ENCODE data around the gene HDAC9. TPM values are rescaled to one million over a fixed set of nuclear protein-coding genes. Genes with fewer than 3 reads are reported as not detected.

The HDAC9 gene
- total RNA-seq, 1 experiment from 2014 or later, result 7.7 TPM

DNA sequence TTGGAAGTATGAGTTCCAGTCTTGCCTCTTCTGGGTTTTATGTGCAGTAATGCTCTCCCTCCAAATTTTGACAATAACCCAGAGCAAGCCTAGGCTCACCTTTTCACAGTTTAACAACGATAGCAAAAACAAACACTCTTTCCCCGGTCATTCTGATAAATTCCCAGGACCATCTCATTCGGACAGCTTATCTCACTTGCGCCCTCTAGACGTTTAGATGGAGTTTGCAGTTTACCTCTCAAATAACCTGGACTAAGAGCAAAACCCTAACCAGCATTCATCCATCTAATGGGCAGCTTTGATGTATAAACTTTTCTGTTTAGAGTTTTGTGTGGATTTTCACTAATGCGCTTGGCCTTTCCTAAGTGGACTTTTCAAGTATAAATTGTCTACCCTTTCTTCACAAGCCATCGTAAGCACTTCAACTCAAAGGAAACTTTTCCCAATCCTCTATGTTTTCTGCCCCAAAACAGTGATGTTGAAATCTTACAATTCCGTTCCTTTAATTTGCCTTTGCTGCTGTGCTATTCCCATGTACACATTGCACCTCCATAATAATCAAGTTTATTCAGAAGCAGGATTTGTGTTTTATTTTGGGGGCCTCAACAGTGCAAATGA lies 114.9 kb downstream of the HDAC9 start:
- Histone ChIP-seq H3T11ph (ENCODE audit: low read length) (no peak overlapping the region), H3K18ac (ENCODE audit: insufficient read length, low read depth, low read length) (no peak overlapping the region)

More for the DNA sequence above, 114.9 kb downstream of the HDAC9 start:
- H3K27ac ChIP-seq (ENCODE audit: insufficient read length, low read depth, low read length), result no peak overlapping the region
- TF ChIP-seq, protein P1, sequence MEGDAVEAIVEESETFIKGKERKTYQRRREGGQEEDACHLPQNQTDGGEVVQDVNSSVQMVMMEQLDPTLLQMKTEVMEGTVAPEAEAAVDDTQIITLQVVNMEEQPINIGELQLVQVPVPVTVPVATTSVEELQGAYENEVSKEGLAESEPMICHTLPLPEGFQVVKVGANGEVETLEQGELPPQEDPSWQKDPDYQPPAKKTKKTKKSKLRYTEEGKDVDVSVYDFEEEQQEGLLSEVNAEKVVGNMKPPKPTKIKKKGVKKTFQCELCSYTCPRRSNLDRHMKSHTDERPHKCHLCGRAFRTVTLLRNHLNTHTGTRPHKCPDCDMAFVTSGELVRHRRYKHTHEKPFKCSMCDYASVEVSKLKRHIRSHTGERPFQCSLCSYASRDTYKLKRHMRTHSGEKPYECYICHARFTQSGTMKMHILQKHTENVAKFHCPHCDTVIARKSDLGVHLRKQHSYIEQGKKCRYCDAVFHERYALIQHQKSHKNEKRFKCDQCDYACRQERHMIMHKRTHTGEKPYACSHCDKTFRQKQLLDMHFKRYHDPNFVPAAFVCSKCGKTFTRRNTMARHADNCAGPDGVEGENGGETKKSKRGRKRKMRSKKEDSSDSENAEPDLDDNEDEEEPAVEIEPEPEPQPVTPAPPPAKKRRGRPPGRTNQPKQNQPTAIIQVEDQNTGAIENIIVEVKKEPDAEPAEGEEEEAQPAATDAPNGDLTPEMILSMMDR (conservative IDR thresholded peaks at IDR 0.05), result peak; percentile 76
- no peak overlapping the region for H3K23ac ChIP-seq (ENCODE audit: insufficient read length, low read depth, low read length)
- WGBS (ENCODE audit: extremely low coverage, insufficient read length, low lambda C conversion rate), result no CpG with 5 or more reads among the region's 8 CpGs
- peaks cover 6 to 7% (median 6%) of the 10 kb centered on the region in 3 experiments; a peak in 6 of 7 replicates for H3K36me3 Mint-ChIP-seq (ENCODE audit: insufficient read depth in 1 of 3, low read depth in 3 of 3)
- DNase-seq, result peak; percentile 42
- H3K4me1 Mint-ChIP-seq, result peaks cover 16% of the 10 kb centered on the region in 2 experiments
- H3K56ac ChIP-seq (ENCODE audit: insufficient read length, low read depth, low read length), result no peak overlapping the region
- no peak overlapping the region for H3K4ac ChIP-seq (ENCODE audit: low read depth, low read length)
- H3K79me1 ChIP-seq (ENCODE audit: insufficient read depth, low read depth, low read length, poor library complexity, severe bottlenecking), result no peaks in the 10 kb centered on the region
- no peak overlapping the region for H2BK15ac ChIP-seq (ENCODE audit: low read depth, low read length)
- no peaks in the 10 kb centered on the region for H3K79me2 ChIP-seq (ENCODE audit: insufficient read depth, low read length)
- H3K27ac Mint-ChIP-seq, result no peak overlapping the region
- no peak overlapping the region for H4K91ac ChIP-seq (ENCODE audit: insufficient read length, low read depth, low read length)
- no peak overlapping the region for H4K5ac ChIP-seq (ENCODE audit: insufficient read length, low read depth, low read length)
- no peak overlapping the region for H2BK120ac ChIP-seq (ENCODE audit: low read depth, low read length, poor library complexity, severe bottlenecking)
- H2BK20ac ChIP-seq (ENCODE audit: low read depth, low read length, poor library complexity, severe bottlenecking), result no peak overlapping the region
- H3K27me3 Mint-ChIP-seq (ENCODE audit: low read depth), result no peaks in the 10 kb centered on the region
- no peak overlapping the region for H4K8ac ChIP-seq (replicated peaks; ENCODE audit: insufficient read length, low read depth, low read length)
- H2AK5ac ChIP-seq (ENCODE audit: insufficient read length, low read length), result no peak overlapping the region
- H2BK12ac ChIP-seq (ENCODE audit: insufficient read length, low read depth, low read length), result no peak overlapping the region
- H3K9ac ChIP-seq (ENCODE audit: extremely low read depth, insufficient read length, low read length), result no peak overlapping the region
- H3K4me2 ChIP-seq (ENCODE audit: insufficient read depth, insufficient read length, low read length), result no peak overlapping the region
- H2BK5ac ChIP-seq (ENCODE audit: insufficient read length, low read length), result no peak overlapping the region
- no peaks in the 10 kb centered on the region for H3K4me1 ChIP-seq (ENCODE audit: insufficient read depth, low read length)
- no peak overlapping the region for H2AFZ ChIP-seq (ENCODE audit: low read length)
- H3K14ac ChIP-seq (ENCODE audit: insufficient read depth, low read length), result no peak overlapping the region
- no peaks in the 10 kb centered on the region for H3K9me3 ChIP-seq (ENCODE audit: control insufficient read depth, low read depth, low read length)
- H4K20me1 ChIP-seq (ENCODE audit: control insufficient read depth, insufficient read depth, insufficient read length), result no peaks in the 10 kb centered on the region
- H3K4me3 Mint-ChIP-seq, result no peak overlapping the region
- H3K23me2 ChIP-seq (ENCODE audit: insufficient read length, low read depth, low read length, poor library complexity, severe bottlenecking), result no peaks in the 10 kb centered on the region
- peaks cover 6% of the 10 kb centered on the region in 2 experiments for H3K9me3 Mint-ChIP-seq
- H3K27me3 ChIP-seq (ENCODE audit: insufficient read depth, low read length), result no peaks in the 10 kb centered on the region

Data from H9 (cell line).